Adrenal gland (tissue), 12 donors: Measurements from ENCODE around the gene COL4A1. TPM values are rescaled to one million over a fixed set of nuclear protein-coding genes. Genes with fewer than 3 reads are reported as not detected.

ENCODE experiments used
- DNase-seq, 7 donors: peaks; one replicate each; pipeline ENCODE4 v3.0.0-alpha.2; 2019 to 2020
- H3K27ac ChIP-seq, 5 donors: fragments of 200-600 bp; sonication (generic) in 4 of 5; 1 replicate in 3 of 5; 2 replicates in 2 of 5; pipeline versions ENCODE4 v1.5.1 to v1.8.0; 2016 to 2020; ENCODE audit warnings: mild to moderate bottlenecking in 1 of 5
- H3K27me3 ChIP-seq: fragments of 200-600 bp; 2 replicates; pipeline ENCODE4 v1.8.0; 2021
- H3K36me3 ChIP-seq, 2 donors: fragments of 200-600 bp; replicated peaks in 1 of 2; 1 replicate in 1 of 2; 2 replicates in 1 of 2; pipeline versions ENCODE4 v1.5.1 to v1.8.0; 2018 to 2022
- H3K4me1 ChIP-seq, 2 donors: fragments of 200-600 bp; replicated peaks in 1 of 2; 1 replicate in 1 of 2; 2 replicates in 1 of 2; pipeline versions ENCODE4 v1.5.1 to v1.8.0; 2018 to 2021
- H3K4me3 ChIP-seq, 4 donors: fragments of 200-600 bp; sonication (generic) in 3 of 4; one replicate each; pipeline ENCODE4 v1.5.1; 2016 to 2018
- H3K9me3 ChIP-seq, 3 donors: fragments of 200-600 bp; sonication (generic) in 1 of 3; replicated peaks in 1 of 3; 1 replicate in 2 of 3; 2 replicates in 1 of 3; pipeline versions ENCODE4 v1.5.1 to v1.8.0; 2016 to 2021
- POLR2A ChIP-seq, 2 donors: fragments of 450-650 bp; IDR thresholded peaks; one replicate each; pipeline ENCODE4 v1.6.1; 2017; ENCODE audit warnings: antibody characterized with exemption in 2 of 2, mild to moderate bottlenecking in 2 of 2, moderate library complexity in 1 of 2
- WGBS, 4 donors: extraction: QIAGEN DNeasy Blood & Tissue Kit in 2 of 4; methylation state at CpG; one replicate each; pipeline versions ENCODE4 v1.1.5 to v1.1.7; 2013 to 2017; 5-methylcytosine and 5-hydroxymethylcytosine counted together
- intact Hi-C, 2 donors: fragments of 100-400 bp; cut with DNase I; formaldehyde crosslinking; loops; one replicate each; pipeline versions ENCODE4 v1.14.1 to v1.15.0; 2022 to 2023
- polyA plus RNA-seq, 3 donors: library from polyadenylated mRNA; stranded (reverse); fragments of 200-250 nt in 2 of 3; fragments of 350-450 nt in 1 of 3; fragmentation: Illumina TruSeq in 1 of 3; extraction: RNeasy Lipid Tissue Mini Kit (QIAGEN cat#74804) in 1 of 3; gene quantifications; one replicate each; pipeline ENCODE4 v1.2.3, GENCODE V29; 2013 to 2014
- total RNA-seq, 9 donors: library from RNA; depleted of rRNA in 4 of 9; stranded (reverse); fragments of >200 nt in 4 of 9; fragments of 120-200 nt in 1 of 9; fragmentation: NEBNext Ultra II Directional in 1 of 9; extraction: Animal tissue kit (Norgen Biotek cat#: 25700) in 1 of 9; gene quantifications; one replicate each; pipeline versions ENCODE4 v1.1.0 to v1.2.4, GENCODE V29; 2013 to 2023
- TF ChIP-seq, protein P1 (sequence below), 6 experiments: fragments of 450-650 bp in 4 of 6; fragments of 200-600 bp in 2 of 6; sonication (generic) in 1 of 6; IDR thresholded peaks; 1 replicate in 5 of 6; 2 replicates in 1 of 6; pipeline versions ENCODE4 v1.5.1 to v1.8.0; 2016 to 2021; ENCODE audit warnings: antibody characterized with exemption in 6 of 6, mild to moderate bottlenecking in 2 of 6, moderate library complexity in 1 of 6
- donor health status: healthy with polysubstance abuse.
- donor health status: Bipolar disorder and iron deficiency.
- donor health status: DM: yes; HTN: yes; CAD: no.
- donor health status: DM: no; HTN: no; CAD: no.
- donor health status: DM: no; HTN: no; CAD: no.
- donor health status: DM: yes; HTN: yes; CAD: no.

Gene COL4A1
- total and polyA plus RNA-seq, 12 donors, result 62.4 to 364 (median 183) TPM

GRCh38 chr13:110345266-110345665 is 38.3 kb upstream of the COL4A1 start:
- Histone ChIP-seq H3K36me3 (no peaks in the 10 kb centered on the region), H3K4me3 (no peak overlapping the region), H3K27me3 (no peaks in the 10 kb centered on the region), H3K4me1 (peaks cover 13 to 43% of the 10 kb centered on the region in 2 donors), H3K27ac (no peak overlapping the region), H3K9me3 (no peaks in the 10 kb centered on the region)
- peak in 1 of 7 donors; percentile 17 for DNase-seq
- intact Hi-C loops, result no loop called here
- TF ChIP-seq POLR2A (IDR thresholded peaks at IDR 0.05), result no peak
- TF ChIP-seq, protein P1, sequence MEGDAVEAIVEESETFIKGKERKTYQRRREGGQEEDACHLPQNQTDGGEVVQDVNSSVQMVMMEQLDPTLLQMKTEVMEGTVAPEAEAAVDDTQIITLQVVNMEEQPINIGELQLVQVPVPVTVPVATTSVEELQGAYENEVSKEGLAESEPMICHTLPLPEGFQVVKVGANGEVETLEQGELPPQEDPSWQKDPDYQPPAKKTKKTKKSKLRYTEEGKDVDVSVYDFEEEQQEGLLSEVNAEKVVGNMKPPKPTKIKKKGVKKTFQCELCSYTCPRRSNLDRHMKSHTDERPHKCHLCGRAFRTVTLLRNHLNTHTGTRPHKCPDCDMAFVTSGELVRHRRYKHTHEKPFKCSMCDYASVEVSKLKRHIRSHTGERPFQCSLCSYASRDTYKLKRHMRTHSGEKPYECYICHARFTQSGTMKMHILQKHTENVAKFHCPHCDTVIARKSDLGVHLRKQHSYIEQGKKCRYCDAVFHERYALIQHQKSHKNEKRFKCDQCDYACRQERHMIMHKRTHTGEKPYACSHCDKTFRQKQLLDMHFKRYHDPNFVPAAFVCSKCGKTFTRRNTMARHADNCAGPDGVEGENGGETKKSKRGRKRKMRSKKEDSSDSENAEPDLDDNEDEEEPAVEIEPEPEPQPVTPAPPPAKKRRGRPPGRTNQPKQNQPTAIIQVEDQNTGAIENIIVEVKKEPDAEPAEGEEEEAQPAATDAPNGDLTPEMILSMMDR (IDR thresholded peaks at IDR 0.05), result no peak
- WGBS, 4 donors, result 89 to 94% (median 93%) methylated on average over 7 of the region's 7 CpGs

DNA sequence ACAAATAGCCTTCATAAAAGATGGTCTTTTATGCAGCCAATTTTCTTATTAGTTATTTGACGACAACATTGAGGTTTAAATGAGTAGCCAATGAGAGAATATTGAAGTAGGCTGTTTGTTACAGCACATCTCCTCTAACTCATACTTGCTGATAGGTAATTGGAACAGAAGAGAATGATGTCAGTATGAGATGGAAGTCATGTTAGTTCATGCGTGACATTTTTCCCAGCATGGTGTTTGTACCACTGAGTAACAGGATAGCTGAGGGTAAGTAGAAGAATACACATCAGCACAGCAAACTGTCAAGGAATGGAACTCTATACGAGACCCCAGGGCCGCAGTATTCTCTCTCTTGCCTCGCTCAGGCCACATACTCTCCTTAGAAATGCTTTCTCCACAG is 37.4 kb upstream of the COL4A1 start:
- no peaks in the 10 kb centered on the region for H3K36me3 ChIP-seq
- no peak overlapping the region for H3K4me3 ChIP-seq
- DNase-seq, result peak in 1 of 7 donors; percentile 7
- H3K9me3 ChIP-seq, result no peaks in the 10 kb centered on the region
- no peak overlapping the region for H3K27ac ChIP-seq
- TF ChIP-seq, protein P1 (IDR thresholded peaks at IDR 0.05), result no peak
- no peak for TF ChIP-seq POLR2A (IDR thresholded peaks at IDR 0.05)
- peaks cover 15 to 44% of the 10 kb centered on the region in 2 donors for H3K4me1 ChIP-seq
- no peaks in the 10 kb centered on the region for H3K27me3 ChIP-seq
- intact Hi-C loops, result no loop called here
- WGBS, 4 donors, result 91 to 96% (median 94%) methylated on average over 5 of the region's 5 CpGs

DNA sequence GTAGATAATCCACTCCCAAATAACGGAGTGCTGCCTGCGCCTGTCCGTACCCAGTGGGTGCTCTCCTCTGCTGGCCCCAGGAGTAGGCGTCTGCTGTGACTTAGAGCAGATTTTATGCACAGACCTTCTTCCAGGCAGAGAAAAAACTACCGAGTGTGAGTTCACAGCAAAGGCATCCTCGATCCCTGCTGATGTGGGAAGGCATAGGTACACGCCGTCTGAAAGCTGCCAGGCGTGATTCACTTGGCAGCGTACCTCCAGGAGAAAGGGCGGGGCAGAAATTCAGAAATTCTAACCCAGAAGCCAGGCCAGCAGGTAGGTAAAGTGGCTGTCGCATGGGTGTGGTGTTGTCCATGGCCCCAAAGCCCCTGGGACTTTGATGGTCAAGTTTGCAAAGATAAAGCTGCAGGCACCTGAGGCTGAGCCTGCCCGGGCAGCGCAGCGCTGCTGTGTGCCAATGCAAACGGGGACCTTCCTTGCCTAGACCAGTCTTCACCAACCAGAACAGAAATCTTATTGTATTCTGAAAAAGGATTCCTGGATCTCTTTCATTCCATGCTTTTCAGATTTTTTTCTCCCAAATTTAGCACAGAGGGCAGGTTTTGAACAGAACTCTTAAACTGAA is 36.4 kb upstream of the COL4A1 start:
- Histone ChIP-seq H3K36me3 (no peaks in the 10 kb centered on the region), H3K27ac (peak overlapping the region in 1 of 5 donors; percentile 1), H3K27me3 (no peaks in the 10 kb centered on the region), H3K9me3 (no peaks in the 10 kb centered on the region), H3K4me1 (peaks cover 15 to 36% of the 10 kb centered on the region in 2 donors), H3K4me3 (no peak overlapping the region)
- WGBS, 4 donors, result 88 to 91% (median 90%) methylated on average over 15 to 16 of the region's 16 CpGs
- peak in 1 of 7 donors; percentile 35 for DNase-seq
- intact Hi-C loops, result no loop called here
- TF ChIP-seq, protein P1 (IDR thresholded peaks at IDR 0.05), result no peak
- no peak for TF ChIP-seq POLR2A (IDR thresholded peaks at IDR 0.05)

GRCh38 chr13:110342474-110342873 is 35.5 kb upstream of the COL4A1 start:
- no peak for DNase-seq
- Histone ChIP-seq H3K9me3 (no peaks in the 10 kb centered on the region), H3K27ac (peak overlapping the region in 3 of 5 donors; percentile 67 to 90 (median 87)), H3K36me3 (no peaks in the 10 kb centered on the region), H3K4me1 (peaks cover 15 to 31% of the 10 kb centered on the region in 2 donors), H3K4me3 (no peak overlapping the region), H3K27me3 (no peaks in the 10 kb centered on the region)
- 79 to 93% (median 92%) methylated on average over 5 to 9 of the region's 9 CpGs for WGBS, 4 donors
- TF ChIP-seq, protein P1 (IDR thresholded peaks at IDR 0.05), result no peak
- no peak for TF ChIP-seq POLR2A (IDR thresholded peaks at IDR 0.05)
- intact Hi-C loops, result no loop called here
